Hepatocyte (in vitro differentiated cells): ENCODE results near the gene PRRG2. TPM values are rescaled to one million over a fixed set of nuclear protein-coding genes. Genes with fewer than 3 reads are reported as not detected.

ENCODE experiments used
- DNase-seq: peaks from one replicate; pipeline ENCODE4 v3.0.0-alpha.2; 2016; ENCODE audit warnings: low spot score
- H2AFZ ChIP-seq: fragments of 200-600 bp; sonication (generic); 2 replicates; pipeline ENCODE4 v1.6.0; 2016; ENCODE audit warnings: antibody characterized with exemption, mild to moderate bottlenecking
- H3K27ac ChIP-seq: fragments of 200-600 bp; sonication (generic); 2 replicates; pipeline ENCODE4 v1.5.1; 2016; ENCODE audit warnings: mild to moderate bottlenecking
- H3K27me3 ChIP-seq: fragments of 200-600 bp; sonication (generic); 2 replicates; pipeline ENCODE4 v1.6.1; 2016
- H3K36me3 ChIP-seq: fragments of 200-600 bp; sonication (generic); replicated peaks from 2 replicates; pipeline ENCODE4 v1.5.1; 2016; ENCODE audit warnings: low read depth; ENCODE audit not compliant: insufficient read depth
- H3K4me1 ChIP-seq: fragments of 200-600 bp; sonication (generic); 2 replicates; pipeline ENCODE4 v1.5.1; 2016; ENCODE audit warnings: mild to moderate bottlenecking, moderate library complexity; ENCODE audit not compliant: insufficient read depth
- H3K4me2 ChIP-seq: fragments of 200-600 bp; sonication (generic); 2 replicates; pipeline ENCODE4 v1.6.0; 2016
- H3K4me3 ChIP-seq: fragments of 200-600 bp; sonication (generic); 2 replicates; pipeline ENCODE4 v1.5.1; 2016; ENCODE audit warnings: mild to moderate bottlenecking
- H3K79me2 ChIP-seq: fragments of 200-600 bp; sonication (generic); 2 replicates; pipeline ENCODE4 v1.6.0; 2017; ENCODE audit warnings: mild to moderate bottlenecking
- H3K9me2 ChIP-seq: fragments of 200-600 bp; sonication (generic); replicated peaks from 2 replicates; pipeline ENCODE4 v1.6.0; 2017; ENCODE audit warnings: mild to moderate bottlenecking; ENCODE audit not compliant: insufficient read depth
- H3K9me3 ChIP-seq: fragments of 200-600 bp; sonication (generic); 2 replicates; pipeline ENCODE4 v1.5.1; 2016; ENCODE audit warnings: low read depth, mild to moderate bottlenecking
- H4K20me1 ChIP-seq: fragments of 200-600 bp; sonication (generic); 2 replicates; pipeline ENCODE4 v1.6.0; 2016; ENCODE audit warnings: mild to moderate bottlenecking; ENCODE audit not compliant: insufficient read depth, poor library complexity, severe bottlenecking
- EZH2 ChIP-seq: fragments of 200-600 bp; sonication (generic); IDR thresholded peaks from 2 replicates; pipeline ENCODE4 v1.6.1; 2016; ENCODE audit warnings: antibody characterized with exemption, mild to moderate bottlenecking, borderline replicate concordance
- EZH2phosphoT487 ChIP-seq: fragments of 200-600 bp; sonication (generic); IDR thresholded peaks from one replicate; pipeline ENCODE4 v1.6.1; 2018; ENCODE audit warnings: antibody characterized with exemption, mild to moderate bottlenecking, low read depth, moderate library complexity; ENCODE audit not compliant: unreplicated experiment, severe bottlenecking
- WGBS: methylation state at CpG from one replicate; pipeline ENCODE4 v1.1.6; 2016; ENCODE audit warnings: low lambda C conversion rate; ENCODE audit errors: missing lambda C conversion rate; 5-methylcytosine and 5-hydroxymethylcytosine counted together
- polyA plus RNA-seq: library from polyadenylated mRNA; unstranded; fragments of >200 nt; fragmentation: Nextera tagmentation; extraction: Ambion mirVana; gene quantifications from 2 replicates; pipeline ENCODE4 v1.2.1, GENCODE V29; 2016
- total RNA-seq: library from RNA; depleted of rRNA; stranded (reverse); fragments of >200 nt; gene quantifications from 2 replicates; pipeline ENCODE4 v1.2.3, GENCODE V29; 2014
- TF ChIP-seq, protein P1 (sequence below): fragments of 200-600 bp; sonication (generic); IDR thresholded peaks from 2 replicates; pipeline ENCODE4 v1.5.1; 2016; ENCODE audit warnings: antibody characterized with exemption, mild to moderate bottlenecking; ENCODE audit not compliant: poor library complexity

PRRG2 gene
- total and polyA plus RNA-seq, 2 experiments from 2014 or later: 4.0 to 10.2 TPM

DNA sequence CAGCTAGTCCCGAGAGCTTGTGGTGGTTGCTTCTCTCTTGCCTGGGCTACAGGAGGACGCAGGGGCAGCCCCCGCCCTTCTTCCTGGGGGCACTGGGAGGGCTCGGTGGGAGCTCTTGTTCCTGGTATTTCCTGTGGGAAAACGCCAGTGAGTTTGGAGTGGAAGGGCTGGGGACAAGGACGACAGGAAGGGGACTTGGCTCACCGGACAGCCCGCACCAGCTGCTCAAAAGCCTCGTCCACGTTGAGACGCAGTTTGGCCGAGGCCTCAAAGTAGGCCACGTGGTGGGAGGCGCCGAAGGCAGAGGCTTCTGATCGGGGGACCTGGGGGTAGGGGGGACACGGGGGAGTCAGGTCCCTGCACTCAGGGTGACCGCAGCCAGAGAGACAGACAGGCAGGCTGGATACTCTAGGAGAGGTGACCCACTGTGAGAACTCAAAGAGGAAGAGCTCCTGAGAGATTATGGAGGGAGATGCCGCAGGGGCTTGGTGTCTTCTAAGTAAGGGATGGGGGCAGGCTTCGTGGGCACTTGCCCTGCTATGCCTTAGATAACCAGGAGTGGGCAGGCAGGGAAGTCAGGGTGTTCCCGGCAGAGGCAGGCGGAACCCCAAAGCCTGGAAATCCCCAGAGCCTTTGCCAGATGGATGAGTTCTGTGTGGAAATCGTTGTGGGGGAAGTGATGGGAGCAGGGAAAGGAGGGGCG is 54.6 kb downstream of the PRRG2 start:
- no peaks in the 10 kb centered on the region for H3K9me2 ChIP-seq
- H3K36me3 ChIP-seq: no peaks in the 10 kb centered on the region
- H3K27me3 ChIP-seq: no peaks in the 10 kb centered on the region
- H3K9me3 ChIP-seq: no peaks in the 10 kb centered on the region
- no peak overlapping the region for H3K27ac ChIP-seq
- DNase-seq: no peak
- H3K4me1 ChIP-seq: peaks cover 19% of the 10 kb centered on the region
- no peak overlapping the region for H2AFZ ChIP-seq
- H3K4me3 ChIP-seq: no peak overlapping the region
- no peaks in the 10 kb centered on the region for H4K20me1 ChIP-seq
- no peak overlapping the region for H3K4me2 ChIP-seq
- 39% methylated on average over 21 of the region's 24 CpGs for WGBS
- no peaks in the 10 kb centered on the region for H3K79me2 ChIP-seq
- no peak for TF ChIP-seq EZH2phosphoT487
- TF ChIP-seq, protein P1, sequence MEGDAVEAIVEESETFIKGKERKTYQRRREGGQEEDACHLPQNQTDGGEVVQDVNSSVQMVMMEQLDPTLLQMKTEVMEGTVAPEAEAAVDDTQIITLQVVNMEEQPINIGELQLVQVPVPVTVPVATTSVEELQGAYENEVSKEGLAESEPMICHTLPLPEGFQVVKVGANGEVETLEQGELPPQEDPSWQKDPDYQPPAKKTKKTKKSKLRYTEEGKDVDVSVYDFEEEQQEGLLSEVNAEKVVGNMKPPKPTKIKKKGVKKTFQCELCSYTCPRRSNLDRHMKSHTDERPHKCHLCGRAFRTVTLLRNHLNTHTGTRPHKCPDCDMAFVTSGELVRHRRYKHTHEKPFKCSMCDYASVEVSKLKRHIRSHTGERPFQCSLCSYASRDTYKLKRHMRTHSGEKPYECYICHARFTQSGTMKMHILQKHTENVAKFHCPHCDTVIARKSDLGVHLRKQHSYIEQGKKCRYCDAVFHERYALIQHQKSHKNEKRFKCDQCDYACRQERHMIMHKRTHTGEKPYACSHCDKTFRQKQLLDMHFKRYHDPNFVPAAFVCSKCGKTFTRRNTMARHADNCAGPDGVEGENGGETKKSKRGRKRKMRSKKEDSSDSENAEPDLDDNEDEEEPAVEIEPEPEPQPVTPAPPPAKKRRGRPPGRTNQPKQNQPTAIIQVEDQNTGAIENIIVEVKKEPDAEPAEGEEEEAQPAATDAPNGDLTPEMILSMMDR: peak; percentile 4

DNA sequence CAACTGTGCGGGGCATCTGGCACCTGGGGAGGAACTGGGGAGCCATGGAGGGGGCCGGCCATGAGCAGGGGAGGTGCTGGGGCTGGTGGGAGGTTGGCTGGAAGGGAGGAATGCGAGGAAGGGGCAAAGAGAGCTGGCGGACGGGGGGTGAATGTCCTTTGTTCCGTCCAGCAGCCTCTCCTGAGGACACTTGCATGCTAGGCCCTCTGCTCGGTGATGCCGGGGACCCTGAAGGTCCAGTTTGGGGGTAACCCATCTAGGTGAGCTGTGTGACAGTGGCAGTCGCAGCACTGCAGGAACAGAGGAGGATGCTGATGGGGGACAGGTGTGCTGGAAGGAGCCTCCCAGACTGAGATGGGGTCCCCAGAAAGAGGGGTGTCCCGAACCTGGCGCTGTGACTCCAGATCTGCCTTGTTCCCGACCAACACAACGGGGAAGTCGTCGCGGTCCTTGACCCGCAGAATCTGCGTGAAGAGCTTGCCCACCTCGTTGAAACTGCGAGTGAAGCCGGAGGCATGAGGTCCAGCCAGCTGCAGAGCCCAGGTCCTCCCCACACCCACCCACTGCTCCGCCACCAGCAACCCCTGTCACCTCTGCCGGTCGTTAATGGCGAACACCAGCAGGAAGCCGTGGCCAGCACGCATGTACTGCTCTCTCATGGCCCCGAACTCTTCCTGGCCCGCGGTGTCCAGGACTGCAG is 55.3 kb downstream of the PRRG2 start:
- H3K27ac ChIP-seq: no peak overlapping the region
- no peak overlapping the region for H3K4me3 ChIP-seq
- no peak overlapping the region for H3K4me2 ChIP-seq
- no peaks in the 10 kb centered on the region for H3K9me2 ChIP-seq
- WGBS: 81% methylated on average over 24 of the region's 30 CpGs
- H3K4me1 ChIP-seq: peaks cover 25% of the 10 kb centered on the region
- H2AFZ ChIP-seq: no peak overlapping the region
- H3K27me3 ChIP-seq: no peaks in the 10 kb centered on the region
- H4K20me1 ChIP-seq: no peaks in the 10 kb centered on the region
- no peaks in the 10 kb centered on the region for H3K36me3 ChIP-seq
- TF ChIP-seq EZH2phosphoT487 (no peak), EZH2 (no peak)
- TF ChIP-seq, protein P1: no peak
- DNase-seq: no peak
- H3K79me2 ChIP-seq: no peaks in the 10 kb centered on the region
- H3K9me3 ChIP-seq: no peaks in the 10 kb centered on the region

DNA sequence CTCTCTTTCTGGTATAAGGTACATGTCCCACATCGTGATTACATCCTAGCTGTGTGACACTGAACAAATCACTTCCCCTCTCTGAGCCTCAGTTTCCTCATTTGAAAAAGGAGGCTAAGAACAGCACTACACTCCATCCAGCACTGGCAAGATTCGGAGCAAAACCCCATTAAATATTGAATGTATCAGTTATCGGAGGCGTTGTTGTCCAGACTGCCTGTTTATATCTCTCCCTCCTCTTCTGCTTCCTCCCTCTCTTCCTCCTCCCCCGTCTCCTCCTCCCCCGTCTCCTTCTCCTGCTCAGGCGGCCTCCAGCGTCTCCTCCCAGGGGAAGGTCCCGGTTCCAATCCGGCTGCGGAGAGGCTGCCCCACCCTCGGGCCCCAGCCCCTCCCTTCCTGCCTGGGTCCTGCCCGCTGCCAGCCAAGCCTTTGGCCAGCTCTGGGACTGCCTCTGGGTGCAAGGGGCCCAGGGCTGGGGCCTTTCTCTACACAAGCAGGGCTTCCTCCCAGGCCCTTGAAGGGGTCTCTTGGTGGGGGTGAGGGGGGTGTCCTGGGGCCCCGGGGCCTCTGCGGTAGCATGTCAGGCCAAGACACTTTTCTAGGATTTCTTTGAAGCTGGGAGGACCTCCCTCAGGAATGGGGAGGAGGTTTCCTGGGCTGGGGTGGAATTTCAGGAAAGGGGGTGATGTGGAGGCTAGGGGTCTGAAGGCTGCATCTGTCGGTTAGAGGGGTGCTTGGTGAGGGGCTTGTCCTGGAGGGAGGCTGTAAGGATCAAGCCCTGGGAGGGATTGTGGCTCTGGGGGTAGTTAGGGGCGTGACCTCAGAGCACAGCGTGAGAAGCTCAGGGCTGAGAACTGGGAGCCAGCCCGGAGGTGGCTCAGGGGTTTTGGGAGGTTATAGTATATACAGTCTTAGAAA is 57.0 kb downstream of the PRRG2 start:
- 33% methylated on average over 11 of the region's 19 CpGs for WGBS
- Histone ChIP-seq H3K9me2 (no peaks in the 10 kb centered on the region), H3K9me3 (no peaks in the 10 kb centered on the region), H3K4me1 (peaks cover 30% of the 10 kb centered on the region), H3K4me2 (peak overlapping the region; percentile 77), H3K27ac (peak overlapping the region; percentile 81), H2AFZ (no peak overlapping the region), H3K27me3 (no peaks in the 10 kb centered on the region), H3K79me2 (peaks cover 9% of the 10 kb centered on the region), H3K4me3 (no peak overlapping the region), H3K36me3 (no peaks in the 10 kb centered on the region), H4K20me1 (peaks cover 1% of the 10 kb centered on the region)
- peak; percentile 71 for DNase-seq
- TF ChIP-seq EZH2: no peak
- no peak for TF ChIP-seq EZH2phosphoT487
- TF ChIP-seq, protein P1: no peak
